Measurements from ENCODE around the gene CHMP5. TPM values are rescaled to one million over a fixed set of nuclear protein-coding genes. Genes with fewer than 3 reads are reported as not detected.

The CHMP5 gene
- 73.2 to 91.9 TPM (median 83.2 TPM) in 5 replicates for total RNA-seq (2022; extraction: Qiagen RNA extraction; ENCODE audit: low read depth)

GRCh38 chr9:33264473-33265177 is at the start of gene CHMP5, which contains the start of gene BAG1:
TSS of gene CHMP5 (plus strand) at chr9:33265049. CDS start at chr9:33265079, 30 bp downstream.
TSS of gene BAG1 (minus strand) at chr9:33264708.

GRCh38 chr9:33239921-33240320 is 24.9 kb upstream of the CHMP5 start, which contains the start of gene SPINK4:
TSS of gene SPINK4 (plus strand) at chr9:33240167. CDS start at chr9:33240209, 42 bp downstream.

GRCh38 chr9:33290247-33291030 is 25.6 kb downstream of the CHMP5 start, which contains the start of gene NFX1:
TSS of gene NFX1 (plus strand) at chr9:33290516. CDS start at chr9:33290573, 57 bp downstream.

Other genes starting within 250 kb of the CHMP5 start
- 225 to 313 TPM (median 296 TPM) in 5 replicates for gene DNAJA1, start 239.8 kb upstream of the CHMP5 start, total RNA-seq (2022; extraction: Qiagen RNA extraction; ENCODE audit: low read depth)
- 20.3 to 22.2 TPM (median 22.1 TPM) in 5 replicates for gene SMU1, start 188.4 kb upstream of the CHMP5 start, total RNA-seq (2022; extraction: Qiagen RNA extraction; ENCODE audit: low read depth)
- gene B4GALT1, start 97.7 kb upstream of the CHMP5 start, total RNA-seq (2022; extraction: Qiagen RNA extraction; ENCODE audit: low read depth) = 151 to 192 TPM (median 175 TPM) in 5 replicates
- gene SPINK4, start 24.9 kb upstream of the CHMP5 start, total RNA-seq (2022; extraction: Qiagen RNA extraction; ENCODE audit: low read depth) = 0.40 TPM in 1 of 5 replicates, not detected in the others
- gene BAG1, start 341 bp upstream of the CHMP5 start, total RNA-seq (2022; extraction: Qiagen RNA extraction; ENCODE audit: low read depth) = 128 to 154 TPM (median 147 TPM) in 5 replicates
- gene NFX1, start 25.5 kb downstream of the CHMP5 start, total RNA-seq (2022; extraction: Qiagen RNA extraction; ENCODE audit: low read depth) = 27.9 to 30.4 TPM (median 28.7 TPM) in 5 replicates
- 0.21 to 0.43 TPM (median 0.32 TPM) in 5 replicates for gene AQP7, start 137.5 kb downstream of the CHMP5 start, total RNA-seq (2022; extraction: Qiagen RNA extraction; ENCODE audit: low read depth)
- gene AQP3, start 182.5 kb downstream of the CHMP5 start, total RNA-seq (2022; extraction: Qiagen RNA extraction; ENCODE audit: low read depth) = 12.3 to 16.0 TPM (median 15.4 TPM) in 5 replicates
- gene NOL6, start 208.9 kb downstream of the CHMP5 start, total RNA-seq (2022; extraction: Qiagen RNA extraction; ENCODE audit: low read depth) = 61.8 to 74.0 TPM (median 65.5 TPM) in 5 replicates

Measured in A549 treated with DMSO at 1 μM for 4 hours (cell line).